GM21619 (cell line): Measurements from ENCODE around the gene PRSS12.
"Not testable (repeated sequence)": the region's sequence is repeated elsewhere in the genome, so short reads cannot be mapped to it uniquely, and the experiment has no call there.

Experiments used
- ATAC-seq: cut with Tn5 transposase; IDR thresholded peaks from one replicate; pipeline ENCODE4 v1.9.1; 2021; ENCODE audit not compliant: unreplicated experiment

The PRSS12 gene, protein sequence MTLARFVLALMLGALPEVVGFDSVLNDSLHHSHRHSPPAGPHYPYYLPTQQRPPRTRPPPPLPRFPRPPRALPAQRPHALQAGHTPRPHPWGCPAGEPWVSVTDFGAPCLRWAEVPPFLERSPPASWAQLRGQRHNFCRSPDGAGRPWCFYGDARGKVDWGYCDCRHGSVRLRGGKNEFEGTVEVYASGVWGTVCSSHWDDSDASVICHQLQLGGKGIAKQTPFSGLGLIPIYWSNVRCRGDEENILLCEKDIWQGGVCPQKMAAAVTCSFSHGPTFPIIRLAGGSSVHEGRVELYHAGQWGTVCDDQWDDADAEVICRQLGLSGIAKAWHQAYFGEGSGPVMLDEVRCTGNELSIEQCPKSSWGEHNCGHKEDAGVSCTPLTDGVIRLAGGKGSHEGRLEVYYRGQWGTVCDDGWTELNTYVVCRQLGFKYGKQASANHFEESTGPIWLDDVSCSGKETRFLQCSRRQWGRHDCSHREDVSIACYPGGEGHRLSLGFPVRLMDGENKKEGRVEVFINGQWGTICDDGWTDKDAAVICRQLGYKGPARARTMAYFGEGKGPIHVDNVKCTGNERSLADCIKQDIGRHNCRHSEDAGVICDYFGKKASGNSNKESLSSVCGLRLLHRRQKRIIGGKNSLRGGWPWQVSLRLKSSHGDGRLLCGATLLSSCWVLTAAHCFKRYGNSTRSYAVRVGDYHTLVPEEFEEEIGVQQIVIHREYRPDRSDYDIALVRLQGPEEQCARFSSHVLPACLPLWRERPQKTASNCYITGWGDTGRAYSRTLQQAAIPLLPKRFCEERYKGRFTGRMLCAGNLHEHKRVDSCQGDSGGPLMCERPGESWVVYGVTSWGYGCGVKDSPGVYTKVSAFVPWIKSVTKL

DNA sequence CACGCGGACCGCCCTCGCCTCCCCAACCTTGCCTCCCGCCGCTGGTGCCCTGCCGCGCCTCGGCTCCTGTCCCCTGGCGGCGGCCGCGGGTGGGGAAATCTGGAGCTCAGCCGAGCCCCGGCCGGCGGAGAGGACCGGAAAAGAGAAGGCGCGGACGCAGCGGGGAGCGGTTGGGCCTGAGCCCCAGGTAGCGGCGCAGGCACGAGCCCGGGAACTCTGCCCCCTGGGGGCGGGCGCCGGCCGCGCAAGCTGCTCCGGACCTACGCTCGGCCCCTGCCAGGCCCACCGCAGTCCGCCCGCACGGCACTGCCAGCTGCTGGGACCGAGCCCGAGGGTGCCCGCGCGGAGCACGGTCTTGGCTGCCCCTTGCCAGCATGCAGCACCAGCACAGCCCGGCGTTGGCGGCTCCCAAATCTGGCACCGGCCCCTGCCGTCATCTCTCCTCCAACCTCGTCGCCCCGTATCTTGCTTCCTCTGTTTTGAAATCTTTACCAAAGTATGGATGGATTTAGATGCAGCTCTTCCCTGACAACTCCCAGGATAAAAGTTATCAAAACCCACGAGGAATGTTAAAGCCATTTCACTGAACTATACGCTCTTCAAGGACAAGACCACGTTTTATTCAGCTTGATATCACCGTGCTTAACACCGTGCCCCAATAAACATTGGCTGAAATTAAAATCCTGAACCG is at the start of gene PRSS12:
Gene PRSS12, minus strand, starts transcription at position 161 of the 691 bp plus-strand sequence. CDS start 283 bp downstream, outside the sequence.
- ATAC-seq = peak; percentile 98

DNA sequence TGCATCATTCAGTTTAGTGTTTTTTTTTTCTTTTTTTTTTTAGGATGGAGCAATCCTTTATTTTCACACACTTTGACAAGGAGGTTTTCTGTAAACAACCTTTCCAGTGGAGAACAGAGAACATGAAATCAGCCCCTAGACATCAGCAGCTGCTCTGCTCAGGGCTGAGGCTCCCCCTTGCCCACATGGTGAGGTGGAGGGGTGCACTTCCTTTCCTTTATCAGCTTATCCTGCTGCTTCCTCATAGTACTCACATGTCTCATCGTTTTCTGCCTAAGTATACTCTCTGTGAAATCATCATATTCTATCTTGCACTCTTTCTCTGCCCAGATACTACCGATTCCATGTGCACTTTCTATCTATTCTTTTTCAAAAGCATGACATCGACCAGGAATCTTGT is 47.6 kb upstream of the PRSS12 start:
- no peak for ATAC-seq

DNA sequence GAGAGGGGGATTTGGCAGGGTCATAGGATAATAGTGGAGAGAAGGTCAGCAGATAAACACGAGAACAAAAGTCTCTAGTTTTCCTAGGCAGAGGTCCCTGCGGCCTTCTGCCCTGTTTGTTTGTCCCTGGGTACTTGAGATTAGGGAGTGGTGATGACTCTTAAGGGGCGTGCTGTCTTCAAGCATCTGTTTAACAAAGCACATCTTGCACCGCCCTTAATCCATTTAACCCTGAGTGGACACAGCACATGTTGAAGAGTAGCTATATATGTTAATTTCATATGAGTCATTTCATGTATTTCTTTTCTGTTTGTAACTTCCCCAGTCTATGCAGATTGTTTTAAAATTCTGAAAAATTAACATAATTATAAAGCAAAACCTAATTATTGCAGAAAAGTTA is 47.1 kb upstream of the PRSS12 start:
- ATAC-seq = not testable (repeated sequence)

GRCh38 chr4:118398226-118399090 is 45.7 kb upstream of the PRSS12 start:
- ATAC-seq = peak; percentile 93

DNA sequence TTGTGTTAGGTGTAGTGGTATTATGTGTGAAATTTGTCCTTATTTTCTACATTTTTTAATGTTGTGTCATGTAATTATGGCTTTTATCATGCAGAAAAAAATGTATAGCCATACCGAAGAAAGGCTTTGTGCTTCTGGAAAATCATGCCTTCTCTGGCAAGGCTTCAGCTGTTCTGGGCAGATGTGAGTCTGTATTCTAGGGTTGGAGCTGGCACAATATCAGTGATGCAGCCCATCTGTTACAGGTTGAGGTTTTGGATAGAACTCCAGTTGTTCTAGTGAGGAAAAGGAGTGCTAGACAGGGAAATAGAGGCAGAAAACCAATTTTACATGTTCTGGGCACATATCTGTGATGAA is 44.8 kb upstream of the PRSS12 start:
- ATAC-seq = no peak

GRCh38 chr4:118396881-118397622 is 44.2 kb upstream of the PRSS12 start:
- ATAC-seq = no peak

DNA sequence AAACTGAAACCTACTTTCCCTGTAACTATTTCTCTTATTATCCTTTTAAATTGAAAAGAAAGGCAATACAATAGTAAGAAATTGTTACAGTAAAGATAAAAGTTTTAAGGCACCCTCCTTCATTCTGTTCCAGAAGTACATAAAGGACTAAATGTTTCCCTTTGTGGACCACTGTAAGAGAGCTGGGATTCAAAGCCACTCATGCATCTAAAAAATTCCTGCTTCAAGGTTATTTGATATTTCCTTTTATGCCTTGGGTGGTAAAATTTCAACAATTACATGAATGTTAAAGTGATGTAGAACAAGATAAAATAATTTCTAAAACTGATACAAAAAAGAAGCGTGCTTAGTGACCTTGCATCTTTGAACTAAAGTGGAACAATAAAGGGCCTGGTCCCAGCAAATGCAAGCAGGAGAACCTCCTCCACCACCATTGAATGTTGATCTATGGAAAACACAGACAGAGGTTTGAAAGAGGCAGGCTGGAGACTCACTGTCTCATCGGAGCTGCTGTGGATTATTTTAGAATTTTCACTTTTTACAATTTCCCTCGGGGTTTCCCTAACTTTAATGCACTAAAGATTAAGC is 42.3 kb upstream of the PRSS12 start:
- no peak for ATAC-seq

GRCh38 chr4:118392509-118392908 is 39.7 kb upstream of the PRSS12 start:
- not testable (repeated sequence) for ATAC-seq

DNA sequence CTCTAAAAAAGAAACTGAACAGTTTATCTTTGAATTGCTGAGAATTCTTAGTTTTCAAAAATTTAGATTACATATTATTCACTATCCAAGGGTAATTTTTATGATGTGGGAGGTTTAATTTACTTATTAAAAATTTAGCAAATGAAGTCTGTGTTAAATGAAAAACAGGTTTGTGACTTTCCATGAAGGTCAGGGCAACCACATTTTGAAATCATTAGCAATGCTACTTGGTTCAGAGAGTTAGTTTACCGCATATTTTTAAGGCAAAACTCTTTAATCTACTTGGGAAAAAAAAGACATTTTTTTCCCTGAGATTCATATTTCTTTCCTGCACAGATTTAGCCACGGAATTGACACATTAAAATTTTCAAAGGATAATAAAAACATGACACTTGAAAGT is 37.3 kb upstream of the PRSS12 start:
- ATAC-seq = no peak

GRCh38 chr4:118389721-118390120 is 36.9 kb upstream of the PRSS12 start:
- no peak for ATAC-seq

GRCh38 chr4:118388606-118389005 is 35.8 kb upstream of the PRSS12 start:
- ATAC-seq = no peak

- ATAC-seq = no peak
Observed at GRCh38 chr4:118381902-118382301, 29.1 kb upstream of the PRSS12 start.

- ATAC-seq = no peak
Observed at GRCh38 chr4:118373614-118374255, 20.9 kb upstream of the PRSS12 start.

- ATAC-seq = no peak
Observed at GRCh38 chr4:118372251-118372650, 19.4 kb upstream of the PRSS12 start.

DNA sequence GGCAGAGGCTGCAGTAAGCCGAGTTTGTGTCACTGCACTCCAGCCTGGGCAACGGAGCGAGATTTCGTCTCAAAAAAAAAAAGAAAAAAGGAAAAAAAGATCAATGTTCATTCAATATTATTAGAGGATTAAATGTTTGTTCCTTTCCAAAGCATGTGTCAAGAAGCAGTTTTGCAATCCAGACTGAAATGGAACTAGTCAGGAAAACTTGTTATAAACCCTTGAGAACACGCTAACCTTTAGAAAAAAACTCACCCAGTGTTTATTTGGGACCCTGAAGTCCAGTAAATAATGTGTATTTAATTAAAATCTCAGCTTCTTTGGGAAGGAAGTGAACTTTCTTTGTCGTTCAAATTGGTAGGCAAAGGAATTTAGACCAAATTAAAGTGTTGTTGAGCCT is 16.4 kb upstream of the PRSS12 start:
- ATAC-seq = no peak

DNA sequence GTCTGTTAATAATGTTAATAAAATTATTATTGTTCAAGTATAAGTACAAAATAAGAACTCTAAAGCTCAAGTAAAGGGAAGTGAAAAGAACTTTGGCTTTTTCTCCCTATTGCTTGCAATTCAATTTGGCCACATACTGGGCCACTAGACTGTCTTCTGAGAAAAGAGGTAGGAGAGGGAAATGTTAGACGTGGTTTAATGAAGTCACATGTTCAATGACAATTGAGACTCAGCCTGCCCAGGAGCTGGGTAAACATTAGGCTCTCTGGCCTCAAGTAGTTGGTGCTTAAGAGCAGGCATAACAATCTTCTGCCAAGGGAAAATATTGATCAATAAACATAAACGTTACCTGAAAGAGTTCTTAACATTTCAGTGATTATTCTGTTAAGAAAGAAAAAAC is 15.1 kb upstream of the PRSS12 start:
- no peak for ATAC-seq

DNA sequence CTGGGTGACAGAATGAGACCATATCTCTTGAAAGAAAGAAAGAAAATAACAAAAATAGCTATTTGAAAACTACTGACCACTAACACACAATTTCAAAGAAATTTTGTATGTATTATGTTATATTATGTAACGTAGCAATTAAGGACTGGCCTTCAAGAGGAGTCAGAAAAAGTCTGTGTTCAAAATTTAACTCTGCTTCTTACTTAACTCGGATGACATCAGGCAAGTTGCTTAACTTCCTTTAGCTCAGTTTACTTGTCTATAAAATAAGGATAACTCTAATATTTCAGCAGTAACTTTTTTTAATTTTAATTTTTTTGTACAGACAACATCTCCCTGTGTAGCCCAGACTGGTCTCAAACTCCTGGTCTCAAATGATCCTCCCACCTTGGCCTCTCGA is 14.6 kb upstream of the PRSS12 start:
- no peak for ATAC-seq

- ATAC-seq = no peak
Observed at GRCh38 chr4:118363166-118363565, 10.4 kb upstream of the PRSS12 start.

- ATAC-seq = no peak
Observed at GRCh38 chr4:118361192-118361591, 8.4 kb upstream of the PRSS12 start.
